ENCODE measurements around the gene AMOTL1. TPM values are rescaled to one million over a fixed set of nuclear protein-coding genes. Genes with fewer than 3 reads are reported as not detected.

Gene AMOTL1, protein sequence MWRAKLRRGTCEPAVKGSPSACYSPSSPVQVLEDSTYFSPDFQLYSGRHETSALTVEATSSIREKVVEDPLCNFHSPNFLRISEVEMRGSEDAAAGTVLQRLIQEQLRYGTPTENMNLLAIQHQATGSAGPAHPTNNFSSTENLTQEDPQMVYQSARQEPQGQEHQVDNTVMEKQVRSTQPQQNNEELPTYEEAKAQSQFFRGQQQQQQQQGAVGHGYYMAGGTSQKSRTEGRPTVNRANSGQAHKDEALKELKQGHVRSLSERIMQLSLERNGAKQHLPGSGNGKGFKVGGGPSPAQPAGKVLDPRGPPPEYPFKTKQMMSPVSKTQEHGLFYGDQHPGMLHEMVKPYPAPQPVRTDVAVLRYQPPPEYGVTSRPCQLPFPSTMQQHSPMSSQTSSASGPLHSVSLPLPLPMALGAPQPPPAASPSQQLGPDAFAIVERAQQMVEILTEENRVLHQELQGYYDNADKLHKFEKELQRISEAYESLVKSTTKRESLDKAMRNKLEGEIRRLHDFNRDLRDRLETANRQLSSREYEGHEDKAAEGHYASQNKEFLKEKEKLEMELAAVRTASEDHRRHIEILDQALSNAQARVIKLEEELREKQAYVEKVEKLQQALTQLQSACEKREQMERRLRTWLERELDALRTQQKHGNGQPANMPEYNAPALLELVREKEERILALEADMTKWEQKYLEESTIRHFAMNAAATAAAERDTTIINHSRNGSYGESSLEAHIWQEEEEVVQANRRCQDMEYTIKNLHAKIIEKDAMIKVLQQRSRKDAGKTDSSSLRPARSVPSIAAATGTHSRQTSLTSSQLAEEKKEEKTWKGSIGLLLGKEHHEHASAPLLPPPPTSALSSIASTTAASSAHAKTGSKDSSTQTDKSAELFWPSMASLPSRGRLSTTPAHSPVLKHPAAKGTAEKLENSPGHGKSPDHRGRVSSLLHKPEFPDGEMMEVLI
- 35.9 TPM for total RNA-seq (ENCODE audit: unreplicated experiment)
- long read RNA-seq, full-length matches to known transcripts, result 3 of 9 reads
- long read RNA-seq, partial matches to known transcripts, result 4 of 9 reads
- long read RNA-seq, other reads (novel, unspliced or antisense), result 2 of 9 reads

- DNase-seq (ENCODE audit: low spot score), result peak; percentile 89
- no peaks in the 10 kb centered on the region for H3K9me3 Mint-ChIP-seq (ENCODE audit: unreplicated experiment)
- H3K4me3 Mint-ChIP-seq (ENCODE audit: unreplicated experiment), result peak within 1 kb of the TSS; percentile 97
- H3K36me3 Mint-ChIP-seq (ENCODE audit: low read depth, unreplicated experiment), result peaks cover 7% of the 10 kb centered on the region
- peak within 1 kb of the TSS; percentile 83 for H3K27ac Mint-ChIP-seq (ENCODE audit: unreplicated experiment)
- TF ChIP-seq CTCF (IDR thresholded peaks at IDR 0.05; ENCODE audit: unreplicated experiment), result no peak
- H3K4me1 Mint-ChIP-seq (ENCODE audit: unreplicated experiment), result peaks cover 22% of the 10 kb centered on the region
- peaks cover 7% of the 10 kb centered on the region for H3K27me3 Mint-ChIP-seq (ENCODE audit: unreplicated experiment)
These were observed at the start of gene AMOTL1 for GRCh38 chr11:94767701-94768601. AMOTL1 (plus strand) TSS chr11:94768356; CDS start chr11:94768512, 156 bp downstream.

DNA sequence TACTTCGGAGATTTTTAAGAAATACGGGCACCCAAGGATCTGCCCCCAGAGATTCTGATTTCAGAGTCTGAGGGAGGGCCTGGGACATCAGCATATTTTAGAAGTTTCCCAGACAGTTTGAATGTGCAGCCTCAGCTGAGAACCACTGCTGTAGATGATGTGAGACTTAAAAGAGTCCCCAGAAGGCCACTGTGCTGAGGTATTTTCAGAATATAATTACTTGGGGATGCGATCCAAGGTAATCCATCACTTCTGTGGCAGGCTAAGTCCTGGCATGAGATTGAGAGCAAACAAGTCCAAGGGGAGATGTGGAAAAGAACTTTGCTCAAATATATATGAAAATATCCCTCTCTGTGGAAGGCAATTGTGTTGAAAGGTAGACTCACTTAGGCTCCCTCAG lies 48.3 kb upstream of the AMOTL1 start:
- no peak overlapping the region for H3K27ac Mint-ChIP-seq (ENCODE audit: unreplicated experiment)
- no peak for DNase-seq (ENCODE audit: low spot score)
- H3K4me1 Mint-ChIP-seq (ENCODE audit: unreplicated experiment), result peaks cover under 1% of the 10 kb centered on the region
- no peak for TF ChIP-seq CTCF (IDR thresholded peaks at IDR 0.05; ENCODE audit: unreplicated experiment)
- peaks cover 3% of the 10 kb centered on the region for H3K27me3 Mint-ChIP-seq (ENCODE audit: unreplicated experiment)
- H3K4me3 Mint-ChIP-seq (ENCODE audit: unreplicated experiment), result no peak overlapping the region
- H3K9me3 Mint-ChIP-seq (ENCODE audit: unreplicated experiment), result no peaks in the 10 kb centered on the region
- no peaks in the 10 kb centered on the region for H3K36me3 Mint-ChIP-seq (ENCODE audit: low read depth, unreplicated experiment)

DNA sequence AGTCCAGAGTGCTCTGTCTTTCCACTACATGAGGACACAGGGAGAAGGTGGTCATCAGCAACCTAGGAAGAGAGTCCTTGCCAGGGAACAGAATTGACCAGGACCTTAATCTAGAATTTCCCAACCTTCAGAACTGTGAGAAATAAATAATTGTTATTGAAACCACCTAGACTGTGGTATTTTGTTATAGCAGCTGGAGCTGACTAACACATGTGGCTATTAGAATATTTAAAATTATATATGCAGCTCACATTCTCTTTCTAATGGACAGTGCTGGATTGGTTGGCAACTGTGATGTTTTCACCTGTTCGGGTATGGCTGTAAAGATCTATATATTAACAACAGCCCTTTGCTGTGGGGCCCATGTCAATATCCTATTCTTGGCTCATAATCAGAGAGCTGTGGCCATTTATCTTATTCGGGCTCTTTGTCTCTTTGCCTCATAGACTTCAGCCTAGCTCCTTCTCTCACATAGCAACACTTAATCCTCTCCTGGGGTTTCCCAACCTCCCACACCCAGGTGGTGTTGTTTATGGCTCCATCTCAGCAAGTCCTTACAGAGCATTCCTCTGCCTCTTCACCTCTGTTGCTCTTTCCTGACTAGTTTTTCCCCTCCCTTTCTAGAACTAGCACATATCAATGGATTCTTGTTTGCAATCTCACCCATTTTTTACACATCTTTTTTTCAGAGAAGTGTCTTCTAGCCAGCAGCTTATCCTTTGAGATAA lies 46.4 kb upstream of the AMOTL1 start:
- Mint-ChIP-seq H3K4me1 (ENCODE audit: unreplicated experiment) (peaks cover 2% of the 10 kb centered on the region), H3K36me3 (ENCODE audit: low read depth, unreplicated experiment) (no peaks in the 10 kb centered on the region), H3K4me3 (ENCODE audit: unreplicated experiment) (no peak overlapping the region), H3K9me3 (ENCODE audit: unreplicated experiment) (no peaks in the 10 kb centered on the region), H3K27me3 (ENCODE audit: unreplicated experiment) (peaks cover 3% of the 10 kb centered on the region), H3K27ac (ENCODE audit: unreplicated experiment) (no peak overlapping the region)
- TF ChIP-seq CTCF (IDR thresholded peaks at IDR 0.05; ENCODE audit: unreplicated experiment), result no peak
- DNase-seq (ENCODE audit: low spot score), result no peak

GRCh38 chr11:94722735-94723134 lies 45.4 kb upstream of the AMOTL1 start:
- no peak overlapping the region for H3K27ac Mint-ChIP-seq (ENCODE audit: unreplicated experiment)
- peaks cover 2% of the 10 kb centered on the region for H3K4me1 Mint-ChIP-seq (ENCODE audit: unreplicated experiment)
- H3K36me3 Mint-ChIP-seq (ENCODE audit: low read depth, unreplicated experiment), result no peaks in the 10 kb centered on the region
- no peak for TF ChIP-seq CTCF (IDR thresholded peaks at IDR 0.05; ENCODE audit: unreplicated experiment)
- H3K4me3 Mint-ChIP-seq (ENCODE audit: unreplicated experiment), result no peak overlapping the region
- no peaks in the 10 kb centered on the region for H3K9me3 Mint-ChIP-seq (ENCODE audit: unreplicated experiment)
- DNase-seq (ENCODE audit: low spot score), result no peak
- peaks cover 3% of the 10 kb centered on the region for H3K27me3 Mint-ChIP-seq (ENCODE audit: unreplicated experiment)
